Vagina (tissue), 2 donors: ENCODE results near the gene SHROOM4.

Source experiments
- POLR2A ChIP-seq, 2 donors: fragments of 450-650 bp; IDR thresholded peaks; one replicate each; pipeline ENCODE4 v1.6.1; 2017; ENCODE audit warnings: antibody characterized with exemption in 2 of 2, mild to moderate bottlenecking in 2 of 2, moderate library complexity in 2 of 2
- TF ChIP-seq, protein P1 (sequence below), 3 experiments: fragments of 450-650 bp in 2 of 3; fragments of 200-600 bp in 1 of 3; sonication (generic) in 1 of 3; IDR thresholded peaks; one replicate each; pipeline ENCODE4 v1.5.1; 2017 to 2019; ENCODE audit warnings: antibody characterized with exemption in 3 of 3, mild to moderate bottlenecking in 2 of 3, moderate library complexity in 2 of 3

DNA sequence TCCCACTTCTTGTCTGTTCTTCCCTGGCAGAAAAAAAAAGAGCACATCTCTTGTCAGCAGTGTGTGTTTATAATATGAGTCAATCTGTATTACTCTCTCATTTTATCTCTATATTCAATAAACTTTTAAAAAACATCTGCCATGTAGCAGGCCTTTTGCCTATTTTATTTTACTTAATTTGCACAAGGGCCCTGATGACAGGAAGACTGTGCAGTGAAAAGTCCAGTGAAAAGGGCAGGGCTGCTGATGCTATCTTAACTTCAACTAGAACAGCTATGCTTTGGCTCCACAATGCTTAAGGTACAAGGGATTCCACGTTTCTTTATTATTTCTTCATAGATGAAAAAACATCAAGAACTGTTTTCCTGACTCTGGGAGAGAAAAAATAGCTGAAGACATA is 246.4 kb downstream of the SHROOM4 start:
- TF ChIP-seq, protein P1, sequence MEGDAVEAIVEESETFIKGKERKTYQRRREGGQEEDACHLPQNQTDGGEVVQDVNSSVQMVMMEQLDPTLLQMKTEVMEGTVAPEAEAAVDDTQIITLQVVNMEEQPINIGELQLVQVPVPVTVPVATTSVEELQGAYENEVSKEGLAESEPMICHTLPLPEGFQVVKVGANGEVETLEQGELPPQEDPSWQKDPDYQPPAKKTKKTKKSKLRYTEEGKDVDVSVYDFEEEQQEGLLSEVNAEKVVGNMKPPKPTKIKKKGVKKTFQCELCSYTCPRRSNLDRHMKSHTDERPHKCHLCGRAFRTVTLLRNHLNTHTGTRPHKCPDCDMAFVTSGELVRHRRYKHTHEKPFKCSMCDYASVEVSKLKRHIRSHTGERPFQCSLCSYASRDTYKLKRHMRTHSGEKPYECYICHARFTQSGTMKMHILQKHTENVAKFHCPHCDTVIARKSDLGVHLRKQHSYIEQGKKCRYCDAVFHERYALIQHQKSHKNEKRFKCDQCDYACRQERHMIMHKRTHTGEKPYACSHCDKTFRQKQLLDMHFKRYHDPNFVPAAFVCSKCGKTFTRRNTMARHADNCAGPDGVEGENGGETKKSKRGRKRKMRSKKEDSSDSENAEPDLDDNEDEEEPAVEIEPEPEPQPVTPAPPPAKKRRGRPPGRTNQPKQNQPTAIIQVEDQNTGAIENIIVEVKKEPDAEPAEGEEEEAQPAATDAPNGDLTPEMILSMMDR (IDR thresholded peaks at IDR 0.05), result no peak
- no peak for TF ChIP-seq POLR2A (IDR thresholded peaks at IDR 0.05)
